ENCODE results near the gene PDE7B. TPM values are rescaled to one million over a fixed set of nuclear protein-coding genes. Genes with fewer than 3 reads are reported as not detected.

PDE7B gene
- total and polyA plus RNA-seq, 4 donors, result 0.75 to 5.2 (median 1.3) TPM

GRCh38 chr6:135972150-135972549, 120.6 kb downstream of the PDE7B start:
- Histone ChIP-seq H3K4me3 (ENCODE audit: low read depth in 1 of 3, low read length in 3 of 3) (no peak overlapping the region), H3K36me3 (ENCODE audit: control insufficient read depth in 4 of 4, insufficient read depth in 3 of 4, low read depth in 1 of 4, low read length in 3 of 4) (no peaks in the 10 kb centered on the region), H3K9ac (ENCODE audit: low read depth in 1 of 2, low read length in 2 of 2) (no peak overlapping the region), H3K9me3 (ENCODE audit: control insufficient read depth in 4 of 4, low read length in 3 of 4) (no peaks in the 10 kb centered on the region), H3K27ac (ENCODE audit: low read depth in 1 of 2, low read length in 2 of 2) (no peak overlapping the region), H3K4me1 (ENCODE audit: control insufficient read depth in 4 of 4, insufficient read depth in 4 of 4, low read length in 3 of 4) (no peaks in the 10 kb centered on the region), H3K27me3 (ENCODE audit: control insufficient read depth in 4 of 4, insufficient read depth in 4 of 4, low read length in 3 of 4) (no peaks in the 10 kb centered on the region)
- TF ChIP-seq ZBTB33 (IDR thresholded peaks at IDR 0.05), result no peak
- DNase-seq (ENCODE audit: low spot score), result no peak

GRCh38 chr6:135972586-135972985, 121.1 kb downstream of the PDE7B start:
- no peaks in the 10 kb centered on the region for H3K9me3 ChIP-seq (ENCODE audit: control insufficient read depth in 4 of 4, low read length in 3 of 4)

More at GRCh38 chr6:135972586-135972985, 121.1 kb downstream of the PDE7B start:
- Histone ChIP-seq H3K4me1 (ENCODE audit: control insufficient read depth in 4 of 4, insufficient read depth in 4 of 4, low read length in 3 of 4) (no peaks in the 10 kb centered on the region), H3K27ac (ENCODE audit: low read depth in 1 of 2, low read length in 2 of 2) (no peak overlapping the region), H3K36me3 (ENCODE audit: control insufficient read depth in 4 of 4, insufficient read depth in 3 of 4, low read depth in 1 of 4, low read length in 3 of 4) (no peaks in the 10 kb centered on the region), H3K27me3 (ENCODE audit: control insufficient read depth in 4 of 4, insufficient read depth in 4 of 4, low read length in 3 of 4) (no peaks in the 10 kb centered on the region), H3K9ac (ENCODE audit: low read depth in 1 of 2, low read length in 2 of 2) (no peak overlapping the region), H3K4me3 (ENCODE audit: low read depth in 1 of 3, low read length in 3 of 3) (no peak overlapping the region)
- DNase-seq (ENCODE audit: low spot score), result no peak
- WGBS, result 80% methylated on average over 2 of the region's 2 CpGs
- TF ChIP-seq MAX (IDR thresholded peaks at IDR 0.05) (no peak), SP1 (IDR thresholded peaks at IDR 0.05) (no peak), NR2F2 (IDR thresholded peaks at IDR 0.05) (no peak), EGR1 (IDR thresholded peaks at IDR 0.05; ENCODE audit: low read depth in 2 of 2) (no peak), ZBTB33 (IDR thresholded peaks at IDR 0.05) (no peak), CTCF (IDR thresholded peaks at IDR 0.05; ENCODE audit: low read depth, low read length, missing input control) (no peak), FOXA1 (IDR thresholded peaks at IDR 0.05) (no peak)
